ENCODE results near the gene ZNF185. TPM values are rescaled to one million over a fixed set of nuclear protein-coding genes. Genes with fewer than 3 reads are reported as not detected.

ZNF185 gene
- total and polyA plus RNA-seq, 2 of the 8 experiments (the other 6 are each of a cell fraction or from before 2014, with no cell fraction given), result 15.6 to 20.1 TPM

DNA sequence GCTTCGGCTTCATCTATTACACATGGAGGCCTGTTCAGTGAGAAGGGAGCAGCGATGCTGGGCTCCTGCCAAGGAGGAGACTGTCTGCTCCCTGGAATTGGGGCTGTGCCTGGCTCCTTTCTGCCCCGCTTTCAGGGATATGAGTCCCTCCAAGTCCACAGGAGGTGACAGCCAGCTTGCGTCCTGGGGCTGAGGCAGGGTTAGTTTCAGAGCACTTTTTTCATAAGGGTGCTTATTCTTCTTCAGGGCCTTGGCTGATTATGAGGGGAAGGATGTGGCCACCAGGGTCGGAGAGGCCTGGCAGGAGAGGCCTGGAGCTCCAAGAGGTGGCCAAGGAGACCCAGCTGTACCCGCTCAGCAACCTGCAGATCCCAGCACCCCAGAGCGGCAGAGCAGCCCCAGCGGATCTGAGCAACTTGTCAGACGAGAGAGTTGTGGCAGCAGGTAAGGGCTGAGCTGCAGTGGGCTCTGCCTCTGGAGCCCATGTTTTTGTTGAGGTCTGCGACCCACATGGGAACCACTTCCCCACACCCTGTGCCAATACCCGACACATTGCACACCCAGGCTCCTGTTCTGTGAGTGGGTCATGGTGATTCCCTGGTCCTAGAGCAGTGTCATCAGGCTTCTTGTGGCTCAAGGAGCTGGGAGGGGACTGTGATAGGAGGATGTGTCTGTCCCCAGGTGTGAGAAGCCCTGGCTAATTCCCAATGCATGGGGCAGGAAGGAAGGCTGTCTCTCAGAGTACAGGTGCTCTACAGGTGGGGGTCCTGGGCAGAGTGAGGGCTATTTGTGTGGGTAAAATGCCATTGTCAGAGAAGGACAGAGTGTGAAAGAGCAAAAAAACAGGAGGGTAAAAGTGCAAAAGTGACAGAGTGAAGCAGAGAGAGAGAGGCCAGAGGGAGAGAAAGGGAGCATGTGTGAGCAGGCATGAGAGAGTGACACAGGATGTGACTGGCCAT, 47.4 kb downstream of the ZNF185 start:
- no peak for FAIRE-seq
- TF ChIP-seq TAF7 (optimal IDR thresholded peaks at IDR 0.05; ENCODE audit: borderline replicate concordance, low read depth, low read length) (no peak), ATF3 (IDR thresholded peaks at IDR 0.05; ENCODE audit: insufficient read depth, low read depth, low read length) (no peak), FOSL1 (IDR thresholded peaks at IDR 0.05; ENCODE audit: insufficient read depth, low read depth, low read length) (no peak), SRF (IDR thresholded peaks at IDR 0.05; ENCODE audit: low read depth, low read length) (no peak), BCL11A (IDR thresholded peaks at IDR 0.05; ENCODE audit: low read depth in 2 of 2, low read length in 2 of 2) (no peak), TCF12 (IDR thresholded peaks at IDR 0.05; ENCODE audit: low read depth, low read length) (no peak), SIX5 (IDR thresholded peaks at IDR 0.05; ENCODE audit: low read depth, low read length) (no peak), GABPA (IDR thresholded peaks at IDR 0.05; ENCODE audit: borderline replicate concordance, insufficient read depth, low read length) (no peak), ZNF274 (IDR thresholded peaks at IDR 0.05; ENCODE audit: borderline replicate concordance, extremely low read depth, low read length) (no peak)
- TF ChIP-seq, protein P1, sequence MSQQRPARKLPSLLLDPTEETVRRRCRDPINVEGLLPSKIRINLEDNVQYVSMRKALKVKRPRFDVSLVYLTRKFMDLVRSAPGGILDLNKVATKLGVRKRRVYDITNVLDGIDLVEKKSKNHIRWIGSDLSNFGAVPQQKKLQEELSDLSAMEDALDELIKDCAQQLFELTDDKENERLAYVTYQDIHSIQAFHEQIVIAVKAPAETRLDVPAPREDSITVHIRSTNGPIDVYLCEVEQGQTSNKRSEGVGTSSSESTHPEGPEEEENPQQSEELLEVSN (IDR thresholded peaks at IDR 0.05), result no peak

More for the DNA sequence above, 47.4 kb downstream of the ZNF185 start:
- no peak overlapping the region for H4K91ac ChIP-seq (replicated peaks; ENCODE audit: insufficient read length, low read length)
- no peaks in the 10 kb centered on the region for H3K9me3 ChIP-seq (ENCODE audit: insufficient read depth in 2 of 2, low read depth in 1 of 2, low read length in 1 of 2)
- no peak overlapping the region for H3K4me3 ChIP-seq (ENCODE audit: extremely low read depth in 1 of 4, insufficient read depth in 2 of 4, low read depth in 3 of 4, low read length in 4 of 4)
- H3K56ac ChIP-seq (replicated peaks; ENCODE audit: insufficient read length, low read depth, low read length), result no peak overlapping the region
- H3K4ac ChIP-seq (replicated peaks; ENCODE audit: insufficient read length, low read depth, low read length), result no peak overlapping the region
- H3K27ac ChIP-seq (ENCODE audit: low read depth, low read length), result no peak overlapping the region
- H3K18ac ChIP-seq (ENCODE audit: extremely low read depth, low read length), result no peak overlapping the region
- H2BK20ac ChIP-seq (ENCODE audit: low read length), result no peak overlapping the region
- H3K14ac ChIP-seq (ENCODE audit: insufficient read length), result no peak overlapping the region
- H3K9ac ChIP-seq (replicated peaks in 1 of 4; ENCODE audit: extremely low read depth in 1 of 4, low read depth in 3 of 4, low read length in 3 of 4), result no peak overlapping the region
- no peak overlapping the region for H2BK120ac ChIP-seq (replicated peaks; ENCODE audit: low read depth, low read length)
- H3K4me2 ChIP-seq (ENCODE audit: insufficient read depth in 1 of 2, low read depth in 2 of 2, low read length in 2 of 2), result no peak overlapping the region
- H3K27me3 ChIP-seq (replicated peaks in 1 of 4; ENCODE audit: control insufficient read depth in 3 of 4, extremely low read depth in 1 of 4, insufficient read depth in 3 of 4, low read length in 3 of 4), result no peaks in the 10 kb centered on the region
- no peak overlapping the region for H2BK12ac ChIP-seq (ENCODE audit: low read depth, low read length)
- no peak overlapping the region for H2BK15ac ChIP-seq (ENCODE audit: low read length)
- POLR2A ChIA-PET (ENCODE audit: partially characterized antibody), result interaction anchor here (1.2 kb wide), 2 partner anchors 12 to 15 kb away, joined by 3 read pairs; no protein-coding TSS in a partner anchor
- H3K23ac ChIP-seq (ENCODE audit: insufficient read length), result no peak overlapping the region
- H2AK5ac ChIP-seq (ENCODE audit: low read depth, low read length), result no peak overlapping the region
- 87% methylated on average over 9 of the region's 11 CpGs; no CpG with 5 or more reads in 1 of the 2 experiments for WGBS, 2 experiments (ENCODE audit: extremely low coverage in 1 of 2, insufficient coverage in 1 of 2, insufficient read length in 1 of 2, insufficient replicate concordance in 2 of 2, low coverage in 1 of 2, low lambda C conversion rate in 2 of 2, missing lambda C conversion rate in 1 of 2)
- no peak overlapping the region for H2AFZ ChIP-seq (ENCODE audit: low read length)
- CTCF ChIA-PET (ENCODE audit: partially characterized antibody), result interaction anchor here (0.9 to 1.6 kb wide), 2 partner anchors 15 to 27 kb away, joined by 3 to 4 read pairs; no protein-coding TSS in a partner anchor
- H4K5ac ChIP-seq (ENCODE audit: insufficient read length, low read depth, low read length), result no peak overlapping the region
- peaks cover 0 to 1% of the 10 kb centered on the region in 2 experiments for H4K20me1 ChIP-seq (replicated peaks in 1 of 2; ENCODE audit: control insufficient read depth in 1 of 2, insufficient read depth in 2 of 2, low read length in 2 of 2)
- no peaks in the 10 kb centered on the region; a peak in 1 of 8 replicates for H3K36me3 ChIP-seq (ENCODE audit: control insufficient read depth in 2 of 4, insufficient read depth in 4 of 4, low read length in 3 of 4)
- no peaks in the 10 kb centered on the region for H3K23me2 ChIP-seq (ENCODE audit: low read depth, low read length)
- no peaks in the 10 kb centered on the region for H3K79me2 ChIP-seq (ENCODE audit: control insufficient read depth in 1 of 2, insufficient read depth in 2 of 2, low read length in 2 of 2)
- H3K4me1 ChIP-seq (replicated peaks in 1 of 4; ENCODE audit: control insufficient read depth in 3 of 4, insufficient read depth in 4 of 4, low read length in 3 of 4), result peaks cover 0 to 4% (median 0%) of the 10 kb centered on the region in 4 experiments; a peak in 2 of 7 replicates
- H2BK5ac ChIP-seq (ENCODE audit: low read depth, low read length), result no peak overlapping the region
- no peak overlapping the region for H4K8ac ChIP-seq (ENCODE audit: extremely low read depth, insufficient read depth, low read length)
- H3K79me1 ChIP-seq (ENCODE audit: low read depth, low read length), result no peaks in the 10 kb centered on the region
- no peak for DNase-seq (ENCODE audit: low read depth in 1 of 2, low spot score in 2 of 2)

Data from H1 (cell line).